Mesendoderm (in vitro differentiated cells): ENCODE results near the gene SAT2.

Experiments used
- DNase-seq: peaks from one replicate; pipeline ENCODE4 v3.0.0; 2013
- H2AK5ac ChIP-seq: 2 replicates; pipeline ENCODE4 v1.6.1; 2013; ENCODE audit warnings: low read length, inconsistent platforms
- H2BK120ac ChIP-seq: 2 replicates; pipeline ENCODE4 v1.6.1; 2013; ENCODE audit warnings: low read depth, mild to moderate bottlenecking, low read length, moderate library complexity, mixed read lengths
- H2BK15ac ChIP-seq: replicated peaks from 2 replicates; pipeline ENCODE4 v1.6.1; 2013; ENCODE audit warnings: low read depth, mild to moderate bottlenecking, moderate library complexity
- H2BK5ac ChIP-seq: 2 replicates; pipeline ENCODE4 v1.6.1; 2013; ENCODE audit warnings: low read length, inconsistent platforms
- H3K18ac ChIP-seq: 2 replicates; pipeline ENCODE4 v1.6.1; 2013; ENCODE audit warnings: mild to moderate bottlenecking, low read length, mixed read lengths
- H3K23ac ChIP-seq: one replicate; pipeline ENCODE4 v1.6.1; 2013; ENCODE audit warnings: low read length
- H3K27ac ChIP-seq: 2 replicates; pipeline ENCODE4 v1.5.1; 2013; ENCODE audit warnings: low read depth, mild to moderate bottlenecking, inconsistent platforms, low read length, moderate library complexity
- H3K27me3 ChIP-seq: 2 replicates; pipeline ENCODE4 v1.6.1; 2013; ENCODE audit warnings: low read length, control low read depth, mild to moderate bottlenecking, inconsistent platforms; ENCODE audit not compliant: insufficient read depth, poor library complexity
- H3K36me3 ChIP-seq: 2 replicates; pipeline ENCODE4 v1.6.1; 2013; ENCODE audit warnings: low read length, inconsistent platforms; ENCODE audit not compliant: control insufficient read depth, insufficient read depth
- H3K4ac ChIP-seq: one replicate; pipeline ENCODE4 v1.6.1; 2013; ENCODE audit warnings: low read depth, mild to moderate bottlenecking, low read length, moderate library complexity
- H3K4me1 ChIP-seq: 2 replicates; pipeline ENCODE4 v1.6.1; 2013; ENCODE audit warnings: low read depth, low read length, inconsistent platforms; ENCODE audit not compliant: control insufficient read depth
- H3K4me2 ChIP-seq: 2 replicates; pipeline ENCODE4 v1.6.1; 2013; ENCODE audit warnings: low read length
- H3K4me3 ChIP-seq: 2 replicates; pipeline ENCODE4 v1.5.1; 2013; ENCODE audit warnings: mild to moderate bottlenecking, low read length
- H3K56ac ChIP-seq: one replicate; pipeline ENCODE4 v1.6.1; 2013; ENCODE audit warnings: low read length
- H3K79me1 ChIP-seq: 2 replicates; pipeline ENCODE4 v1.6.1; 2013; ENCODE audit warnings: low read length, inconsistent platforms
- H3K79me2 ChIP-seq: 2 replicates; pipeline ENCODE4 v1.6.1; 2013; ENCODE audit warnings: mild to moderate bottlenecking, low read length; ENCODE audit not compliant: control insufficient read depth, insufficient read depth
- H3K9ac ChIP-seq: 2 replicates; pipeline ENCODE4 v1.6.1; 2013; ENCODE audit warnings: low read length, inconsistent platforms
- H4K5ac ChIP-seq: one replicate; pipeline ENCODE4 v1.6.1; 2013; ENCODE audit warnings: low read length
- H4K8ac ChIP-seq: one replicate; pipeline ENCODE4 v1.6.1; 2013; ENCODE audit warnings: low read depth, mild to moderate bottlenecking, control low read depth, low read length, moderate library complexity
- WGBS: extraction: QIAGEN DNeasy Blood & Tissue Kit; methylation state at CpG from one replicate; pipeline ENCODE4 v1.1.7; 2013; ENCODE audit warnings: low lambda C conversion rate, missing lambda C conversion rate; ENCODE audit not compliant: insufficient coverage; ENCODE audit errors: extremely low coverage; 5-methylcytosine and 5-hydroxymethylcytosine counted together

The SAT2 gene

DNA sequence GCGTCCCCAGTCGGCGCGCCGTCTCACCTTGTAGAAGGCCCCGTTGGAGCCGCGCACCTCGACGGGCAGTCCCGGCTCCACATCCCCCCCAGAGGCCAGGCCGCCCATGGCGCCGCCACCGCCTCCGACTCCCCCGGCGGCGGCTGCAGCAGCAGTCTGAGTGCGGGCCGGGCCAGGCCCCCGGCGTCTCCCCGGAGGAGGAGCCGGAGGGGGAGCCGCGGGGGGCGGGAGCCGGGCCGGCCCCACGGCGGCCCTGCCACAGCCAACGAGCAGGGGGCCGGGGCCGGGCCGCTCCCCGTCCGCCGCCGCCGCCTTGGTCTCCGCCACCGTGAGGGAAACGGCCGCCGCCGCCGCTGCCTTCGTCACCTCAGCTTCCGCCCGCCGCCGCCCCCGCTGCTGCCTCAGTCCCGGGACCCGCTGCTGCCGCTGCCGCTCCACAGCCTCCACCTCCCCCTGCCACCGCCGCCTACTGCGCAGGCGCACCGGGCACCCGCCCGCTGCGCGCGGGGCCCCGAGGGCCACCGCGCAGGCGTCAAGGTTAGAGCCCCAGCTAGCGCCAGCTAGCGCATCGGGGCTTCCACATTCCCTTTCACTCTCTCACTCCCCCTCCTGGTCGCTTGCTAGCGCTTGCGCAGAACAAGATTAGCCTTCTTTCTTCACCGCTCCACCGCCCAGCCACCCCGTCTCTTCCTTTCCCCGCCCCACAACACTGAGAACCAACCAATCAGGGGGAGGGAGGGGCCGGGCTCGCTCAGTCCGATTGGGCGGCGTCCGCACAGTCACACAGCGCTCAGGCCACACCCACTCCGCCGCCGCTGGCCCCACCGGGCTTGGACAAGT is 13.0 kb downstream of the SAT2 start, which contains the start of gene FXR2:
TSS of gene FXR2 (minus strand) at position 473 of the 840 bp plus-strand sequence. CDS start at position 108, 365 bp downstream.
- Histone ChIP-seq H4K8ac (no peak within 1 kb of the TSS), H3K18ac (peak within 1 kb of the TSS; percentile 80), H3K79me2 (peaks cover 15% of the 10 kb centered on the region), H2AK5ac (peak within 1 kb of the TSS; percentile 37), H3K4me1 (peaks cover 11% of the 10 kb centered on the region), H3K79me1 (peaks cover 15% of the 10 kb centered on the region), H3K27ac (peak within 1 kb of the TSS; percentile 95), H4K5ac (no peak within 1 kb of the TSS), H3K4ac (peak within 1 kb of the TSS; percentile 57), H2BK5ac (no peak within 1 kb of the TSS), H2BK120ac (no peak within 1 kb of the TSS), H3K27me3 (no peaks in the 10 kb centered on the region), H2BK15ac (no peak within 1 kb of the TSS), H3K36me3 (no peaks in the 10 kb centered on the region), H3K4me2 (peak within 1 kb of the TSS; percentile 87), H3K4me3 (peak within 1 kb of the TSS; percentile 70), H3K23ac (no peak within 1 kb of the TSS), H3K9ac (peak within 1 kb of the TSS; percentile 82), H3K56ac (peak within 1 kb of the TSS; percentile 86)
- DNase-seq, result peak; percentile 100
- no CpG with 5 or more reads among the region's 93 CpGs for WGBS

DNA sequence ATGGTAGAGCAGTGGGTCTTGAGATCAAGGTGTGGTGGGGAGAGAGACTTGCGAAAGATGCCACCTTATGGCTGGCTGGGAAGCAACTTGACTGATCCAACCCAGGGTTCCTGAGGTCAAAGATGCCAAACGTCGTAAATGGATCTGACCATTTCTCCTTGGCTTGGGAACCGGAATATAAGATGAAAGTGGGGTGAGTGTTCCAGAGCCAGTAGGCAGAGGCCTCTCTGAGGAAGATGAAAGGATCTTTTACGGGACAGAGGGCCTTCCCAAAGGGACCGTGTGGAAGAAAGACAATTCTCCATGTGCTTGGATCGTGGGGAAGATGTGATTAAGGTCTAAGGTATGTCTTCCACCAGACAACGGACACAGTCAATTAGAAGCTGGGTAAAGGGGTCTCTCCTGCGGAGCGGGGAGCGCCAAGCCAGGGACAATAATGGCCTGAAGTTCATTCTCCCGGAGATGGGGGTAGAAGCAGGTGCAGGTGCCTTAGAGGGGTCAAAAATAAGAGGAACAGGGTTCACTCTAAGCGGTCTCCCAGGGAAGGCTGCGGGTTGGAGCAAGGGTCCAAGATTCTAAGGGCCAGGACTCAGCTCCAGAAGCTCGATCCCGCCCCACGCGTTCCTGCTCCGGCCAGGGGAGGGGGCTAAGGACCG is 13.7 kb downstream of the SAT2 start:
- Histone ChIP-seq H2AK5ac (peak overlapping the region; percentile 37), H3K4me1 (peaks cover 11% of the 10 kb centered on the region), H3K4me3 (peak overlapping the region; percentile 70), H2BK15ac (no peak overlapping the region), H3K79me2 (peaks cover 15% of the 10 kb centered on the region), H3K4ac (no peak overlapping the region), H2BK5ac (no peak overlapping the region), H2BK120ac (no peak overlapping the region), H4K8ac (no peak overlapping the region), H3K27ac (peak overlapping the region; percentile 95), H3K27me3 (no peaks in the 10 kb centered on the region), H3K23ac (no peak overlapping the region), H3K18ac (peak overlapping the region; percentile 80), H3K56ac (peak overlapping the region; percentile 86), H3K4me2 (peak overlapping the region; percentile 87), H3K9ac (peak overlapping the region; percentile 82), H3K79me1 (peaks cover 17% of the 10 kb centered on the region), H3K36me3 (no peaks in the 10 kb centered on the region), H4K5ac (no peak overlapping the region)
- peak; percentile 43 for DNase-seq
- no CpG with 5 or more reads among the region's 20 CpGs for WGBS

DNA sequence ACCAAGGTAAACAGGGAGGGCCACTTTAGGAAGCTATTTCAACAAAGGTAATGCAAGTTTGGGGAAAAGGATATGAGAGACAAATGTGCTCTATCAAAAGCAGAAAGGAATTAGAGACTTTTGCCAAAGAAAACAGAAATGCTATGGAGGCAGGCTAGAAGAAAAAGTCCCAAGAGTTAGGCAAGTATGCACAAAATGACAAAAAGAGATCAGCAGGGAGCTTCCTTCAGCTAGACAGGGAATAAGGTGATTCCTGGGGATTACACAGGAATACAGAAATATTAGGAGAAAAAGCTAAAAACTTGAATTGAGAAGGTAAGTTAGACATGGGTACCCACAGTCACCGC is 15.4 kb downstream of the SAT2 start:
- no peak overlapping the region for H2BK120ac ChIP-seq
- H4K8ac ChIP-seq, result no peak overlapping the region
- H3K56ac ChIP-seq, result no peak overlapping the region
- no peaks in the 10 kb centered on the region for H3K36me3 ChIP-seq
- no peak overlapping the region for H2BK15ac ChIP-seq
- H3K27ac ChIP-seq, result no peak overlapping the region
- H3K4me1 ChIP-seq, result peaks cover 11% of the 10 kb centered on the region
- H2AK5ac ChIP-seq, result no peak overlapping the region
- no peak overlapping the region for H3K4ac ChIP-seq
- H3K4me2 ChIP-seq, result no peak overlapping the region
- H3K23ac ChIP-seq, result no peak overlapping the region
- H3K79me2 ChIP-seq, result peaks cover 15% of the 10 kb centered on the region
- peaks cover 17% of the 10 kb centered on the region for H3K79me1 ChIP-seq
- no peaks in the 10 kb centered on the region for H3K27me3 ChIP-seq
- H2BK5ac ChIP-seq, result no peak overlapping the region
- no CpG with 5 or more reads among the region's 1 CpG for WGBS
- no peak for DNase-seq
- no peak overlapping the region for H3K9ac ChIP-seq
- H3K4me3 ChIP-seq, result no peak overlapping the region
- H3K18ac ChIP-seq, result no peak overlapping the region
- H4K5ac ChIP-seq, result no peak overlapping the region

DNA sequence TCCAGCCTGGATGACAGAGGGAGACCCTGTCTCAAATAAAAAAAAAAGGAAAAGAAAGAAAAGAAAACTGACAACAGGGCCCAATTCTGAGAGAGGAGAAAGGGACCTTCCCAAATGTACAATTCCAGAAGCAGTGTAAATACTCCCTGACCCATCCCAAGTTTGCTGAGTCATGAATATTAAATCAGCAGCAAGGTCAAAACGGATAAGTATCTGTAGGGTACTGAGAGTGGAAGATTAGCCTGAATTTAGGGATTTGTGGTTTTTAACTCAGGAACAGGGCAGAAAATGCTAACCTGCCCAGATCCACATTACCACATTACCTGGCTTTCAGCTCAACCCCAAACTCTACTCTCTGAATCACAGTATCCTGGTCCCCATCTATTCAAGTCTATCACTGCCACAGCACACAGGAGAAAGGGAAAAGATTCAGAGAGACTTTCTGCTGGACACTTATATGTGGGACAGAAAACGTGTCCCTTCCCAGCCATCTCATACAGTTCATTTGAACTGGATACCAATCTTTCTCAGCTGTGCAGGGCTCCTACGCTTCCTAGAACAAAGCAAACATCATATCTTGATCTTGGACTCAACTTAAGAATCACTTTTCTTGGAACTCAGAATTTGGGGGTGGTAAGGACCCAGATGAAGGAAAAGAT is 15.9 kb downstream of the SAT2 start:
- no peak overlapping the region for H3K56ac ChIP-seq
- no peak overlapping the region for H2BK120ac ChIP-seq
- no peak overlapping the region for H2BK15ac ChIP-seq
- no peak overlapping the region for H3K27ac ChIP-seq
- H3K4me2 ChIP-seq, result no peak overlapping the region
- no peak overlapping the region for H4K5ac ChIP-seq
- WGBS, result no CpG with 5 or more reads among the region's 3 CpGs
- peaks cover 11% of the 10 kb centered on the region for H3K4me1 ChIP-seq
- peaks cover 15% of the 10 kb centered on the region for H3K79me2 ChIP-seq
- no peak for DNase-seq
- no peak overlapping the region for H3K4ac ChIP-seq
- no peak overlapping the region for H3K23ac ChIP-seq
- peak overlapping the region; percentile 40 for H3K9ac ChIP-seq
- H2AK5ac ChIP-seq, result no peak overlapping the region
- H3K18ac ChIP-seq, result no peak overlapping the region
- H3K79me1 ChIP-seq, result peaks cover 17% of the 10 kb centered on the region
- H2BK5ac ChIP-seq, result no peak overlapping the region
- no peaks in the 10 kb centered on the region for H3K27me3 ChIP-seq
- no peak overlapping the region for H4K8ac ChIP-seq
- no peak overlapping the region for H3K4me3 ChIP-seq
- no peaks in the 10 kb centered on the region for H3K36me3 ChIP-seq

DNA sequence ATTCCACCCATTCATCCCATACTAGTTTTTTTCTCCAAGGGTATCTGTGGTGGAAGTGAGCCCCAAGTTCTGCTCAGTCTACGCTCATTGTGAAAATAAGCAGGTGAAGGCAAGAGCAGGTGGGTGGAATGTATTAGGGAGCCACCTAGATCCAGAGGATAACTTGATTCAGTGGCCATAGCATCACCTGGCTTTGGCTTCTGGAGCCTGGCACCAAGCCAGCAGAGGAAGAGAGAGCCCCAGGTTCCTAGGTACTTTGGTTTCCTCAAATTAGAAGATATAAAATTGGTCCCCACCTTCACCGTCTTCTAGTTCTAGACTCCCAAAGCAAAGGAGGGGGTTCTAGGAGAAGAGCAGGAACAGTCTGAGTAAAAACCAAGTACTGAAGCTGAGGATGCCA is 17.0 kb downstream of the SAT2 start:
- no peak overlapping the region for H2BK15ac ChIP-seq
- H3K27me3 ChIP-seq, result no peaks in the 10 kb centered on the region
- H4K5ac ChIP-seq, result no peak overlapping the region
- H2AK5ac ChIP-seq, result no peak overlapping the region
- no peak overlapping the region for H4K8ac ChIP-seq
- DNase-seq, result no peak
- no peak overlapping the region for H2BK120ac ChIP-seq
- H3K4me3 ChIP-seq, result no peak overlapping the region
- peaks cover 19% of the 10 kb centered on the region for H3K79me1 ChIP-seq
- no CpG with 5 or more reads among the region's 2 CpGs for WGBS
- no peak overlapping the region for H2BK5ac ChIP-seq
- peaks cover 2% of the 10 kb centered on the region for H3K36me3 ChIP-seq
- H3K4ac ChIP-seq, result no peak overlapping the region
- no peak overlapping the region for H3K56ac ChIP-seq
- H3K79me2 ChIP-seq, result peaks cover 15% of the 10 kb centered on the region
- H3K9ac ChIP-seq, result no peak overlapping the region
- no peak overlapping the region for H3K18ac ChIP-seq
- no peak overlapping the region for H3K23ac ChIP-seq
- H3K4me2 ChIP-seq, result no peak overlapping the region
- H3K27ac ChIP-seq, result no peak overlapping the region
- peaks cover 11% of the 10 kb centered on the region for H3K4me1 ChIP-seq
